ENCODE data around the gene LARGE1.
A peak's percentile ranks its signal among the peaks of the same experiment; 100 is the strongest.
"Not testable (repeated sequence)": the region's sequence is repeated elsewhere in the genome, so short reads cannot be mapped to it uniquely, and the experiment has no call there.

The LARGE1 gene

DNA sequence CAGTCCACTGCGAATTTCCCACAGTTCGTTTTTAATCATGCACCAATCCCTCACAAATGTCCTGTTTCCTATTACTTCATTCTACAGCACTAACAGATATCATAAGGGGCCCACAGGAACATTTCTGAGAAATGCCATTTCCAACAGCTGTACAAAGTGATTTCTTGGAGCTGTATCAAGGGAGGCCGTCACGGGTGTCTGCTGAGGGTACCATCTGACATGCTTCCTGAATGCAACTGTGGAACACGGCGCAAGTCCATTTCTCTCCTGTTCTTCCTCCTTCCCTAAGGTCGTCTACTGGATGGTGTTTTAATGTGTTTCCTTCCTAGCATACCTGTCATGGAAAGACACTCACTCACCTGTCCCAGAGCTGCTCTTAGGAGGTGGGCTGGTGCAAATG is 320.7 kb downstream of the LARGE1 start:
- DNase-seq (ENCODE audit: low spot score) = no peak

- DNase-seq (ENCODE audit: low spot score) = no peak
Observed at GRCh38 chr22:33598821-33599220, 321.5 kb downstream of the LARGE1 start.

- DNase-seq (ENCODE audit: low spot score) = no peak
Observed at GRCh38 chr22:33597274-33597985, 322.8 kb downstream of the LARGE1 start.

- DNase-seq (ENCODE audit: low spot score) = no peak
Observed at GRCh38 chr22:33593818-33594217, 326.5 kb downstream of the LARGE1 start.

GRCh38 chr22:33591946-33592345 is 328.3 kb downstream of the LARGE1 start:
- no peak for DNase-seq (ENCODE audit: low spot score)

- no peak for DNase-seq (ENCODE audit: low spot score)
Observed at GRCh38 chr22:33589297-33589696, 331.0 kb downstream of the LARGE1 start.

- peak; percentile 22 for DNase-seq (ENCODE audit: low spot score)
Observed at GRCh38 chr22:33588860-33589259, 331.4 kb downstream of the LARGE1 start.

GRCh38 chr22:33584152-33584551 is 336.1 kb downstream of the LARGE1 start:
- DNase-seq (ENCODE audit: low spot score) = no peak

- no peak for DNase-seq (ENCODE audit: low spot score)
Observed at GRCh38 chr22:33582822-33583400, 337.4 kb downstream of the LARGE1 start.

DNA sequence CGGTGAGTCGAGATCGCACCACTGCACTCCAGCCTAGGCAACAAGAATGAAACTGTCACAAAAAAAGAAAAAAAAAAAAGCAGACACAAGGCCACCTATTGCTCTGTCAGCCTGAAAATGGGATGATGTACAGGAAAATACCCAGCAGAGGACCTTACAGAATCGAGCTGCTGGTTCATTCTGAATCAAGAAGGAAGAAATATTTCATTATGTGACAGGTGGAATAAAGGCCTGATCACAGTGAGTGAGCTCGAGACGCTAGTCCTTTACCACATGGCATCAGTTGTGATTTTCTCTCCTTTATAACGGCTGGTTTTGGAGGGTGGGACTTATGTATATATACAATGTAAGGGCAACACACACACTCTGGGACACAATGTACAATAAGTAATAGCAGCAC is 340.0 kb downstream of the LARGE1 start:
- DNase-seq (ENCODE audit: low spot score) = no peak

DNA sequence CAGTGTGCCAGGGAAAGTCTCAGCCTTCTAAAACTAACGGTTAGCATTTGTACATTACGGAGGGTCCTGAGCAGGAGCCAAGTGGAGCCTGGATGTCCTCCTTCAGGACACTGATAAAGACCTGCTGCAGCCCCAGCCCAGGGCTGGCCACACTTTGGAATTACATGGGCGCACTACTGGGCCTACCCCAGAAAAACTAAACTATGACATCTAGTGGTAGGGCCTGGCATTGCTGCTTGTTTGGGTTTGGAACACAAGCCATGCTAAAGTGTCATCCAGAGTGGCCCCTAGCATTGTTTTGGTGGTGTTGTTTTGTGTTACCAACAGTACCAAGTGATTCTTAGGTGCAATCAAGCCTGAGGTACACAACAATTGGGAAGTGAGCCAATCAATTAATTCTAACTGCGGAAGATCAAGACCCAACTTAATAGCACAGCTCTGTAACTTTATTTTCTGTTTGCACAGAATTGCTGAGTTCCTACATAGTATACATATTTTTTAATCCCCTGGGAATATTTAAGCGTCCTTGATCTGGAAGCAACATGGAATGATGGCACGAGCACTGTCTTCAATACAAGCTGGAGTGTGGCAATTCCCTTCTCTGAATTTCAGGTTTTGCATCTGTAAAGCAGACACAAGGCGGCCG is 340.7 kb downstream of the LARGE1 start:
- peak; percentile 73 for DNase-seq (ENCODE audit: low spot score)

GRCh38 chr22:33578752-33579151 is 341.5 kb downstream of the LARGE1 start:
- DNase-seq (ENCODE audit: low spot score) = no peak

- peak; percentile 17 for DNase-seq (ENCODE audit: low spot score)
Observed at GRCh38 chr22:33577862-33578411, 342.3 kb downstream of the LARGE1 start.

GRCh38 chr22:33576205-33576604 is 344.1 kb downstream of the LARGE1 start:
- DNase-seq (ENCODE audit: low spot score) = no peak

DNA sequence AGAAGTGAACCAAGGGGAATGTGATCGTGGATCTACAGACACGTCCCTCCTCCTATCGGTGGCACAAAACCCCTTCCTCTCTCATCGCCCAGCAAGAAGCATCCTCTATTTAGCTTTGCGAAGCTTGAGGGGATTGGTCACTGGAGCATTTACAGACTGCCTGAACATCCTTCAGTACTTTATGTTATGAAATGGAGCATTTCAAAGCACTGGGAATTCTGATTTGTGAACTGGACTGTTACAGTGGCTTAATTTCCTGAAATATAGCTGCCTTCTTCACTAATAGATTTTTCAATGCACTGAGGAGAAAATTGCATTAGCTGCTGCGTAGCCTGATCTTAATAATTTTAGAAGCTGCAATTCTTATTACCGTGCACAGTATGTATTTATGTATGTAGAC is 344.5 kb downstream of the LARGE1 start:
- no peak for DNase-seq (ENCODE audit: low spot score)

DNA sequence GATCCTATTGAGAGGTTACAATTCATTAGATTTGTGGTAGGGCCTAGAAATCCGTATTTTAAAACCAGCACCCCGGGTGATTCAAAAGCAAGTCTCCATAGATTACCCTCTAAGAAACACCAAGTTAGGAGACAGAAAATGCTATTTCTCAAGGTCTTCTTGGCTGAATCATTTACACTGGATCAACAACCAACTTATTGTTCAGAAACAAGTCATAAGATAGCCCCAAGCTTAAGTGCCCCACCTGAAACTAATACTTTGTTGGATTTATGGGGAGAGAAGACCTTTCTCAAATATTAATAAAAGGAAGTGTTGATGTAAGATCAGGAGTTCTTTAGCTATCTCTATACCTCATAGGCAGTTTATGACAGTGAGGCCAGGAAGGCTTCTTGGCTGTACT is 345.2 kb downstream of the LARGE1 start:
- no peak for DNase-seq (ENCODE audit: low spot score)

DNA sequence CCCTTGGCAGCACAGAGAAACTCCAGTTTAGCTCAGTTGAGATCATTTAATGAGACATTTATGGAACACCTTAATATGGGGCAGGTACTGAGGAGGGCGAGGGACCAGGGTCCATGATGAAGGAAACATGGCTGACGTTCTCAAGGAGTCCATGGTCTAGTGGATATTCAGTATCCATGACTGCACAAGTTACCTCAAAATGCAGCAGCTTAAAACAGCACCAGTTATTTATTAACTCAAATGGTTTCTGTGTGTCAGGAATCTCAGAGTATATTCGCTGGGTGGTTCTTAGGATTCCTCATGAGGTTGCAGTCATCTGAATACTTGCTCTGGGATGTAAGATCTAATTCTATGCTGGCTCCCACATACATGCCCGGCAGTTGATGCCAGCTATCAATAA is 346.8 kb downstream of the LARGE1 start:
- no peak for DNase-seq (ENCODE audit: low spot score)

- DNase-seq (ENCODE audit: low spot score) = no peak
Observed at GRCh38 chr22:33572086-33572485, 348.2 kb downstream of the LARGE1 start.

DNA sequence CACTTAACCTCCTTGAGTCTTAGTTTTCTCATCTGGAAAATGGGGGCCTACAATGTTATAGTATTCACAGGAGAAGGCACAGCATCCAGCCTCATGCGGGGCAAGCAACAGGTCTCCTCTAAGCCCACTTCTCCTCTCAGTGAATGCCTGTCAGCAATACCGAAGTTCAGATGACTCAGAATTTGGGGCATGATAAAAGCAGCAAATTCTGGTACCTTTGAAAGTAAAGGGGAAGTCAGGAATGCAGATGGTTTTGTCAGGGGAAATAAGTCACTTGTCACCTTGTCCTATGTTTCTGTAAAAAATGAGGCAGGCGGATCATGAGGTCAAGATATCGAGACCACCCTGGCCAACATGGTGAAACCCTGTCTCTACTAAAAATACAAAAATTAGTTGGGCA is 350.2 kb downstream of the LARGE1 start:
- no peak for DNase-seq (ENCODE audit: low spot score)

DNA sequence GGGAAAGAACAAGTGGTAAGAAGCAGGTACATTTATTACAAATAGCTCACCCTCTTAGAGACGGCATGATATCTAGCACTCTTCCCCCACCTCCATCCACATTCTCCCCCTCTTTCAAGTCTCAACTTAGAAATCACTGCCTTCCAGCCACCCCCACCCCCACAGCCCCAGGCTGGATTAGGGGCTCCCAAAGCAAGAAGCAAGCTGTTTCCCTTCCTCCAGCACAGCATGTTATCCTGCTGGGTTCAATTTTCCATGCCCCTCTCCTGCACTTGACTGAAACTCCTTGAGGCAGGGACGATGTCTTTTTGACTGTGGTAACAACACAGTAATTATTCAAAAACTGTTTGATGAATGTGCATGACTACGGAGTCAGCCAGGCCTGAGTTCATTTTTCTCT is 350.7 kb downstream of the LARGE1 start:
- DNase-seq (ENCODE audit: low spot score) = no peak

DNA sequence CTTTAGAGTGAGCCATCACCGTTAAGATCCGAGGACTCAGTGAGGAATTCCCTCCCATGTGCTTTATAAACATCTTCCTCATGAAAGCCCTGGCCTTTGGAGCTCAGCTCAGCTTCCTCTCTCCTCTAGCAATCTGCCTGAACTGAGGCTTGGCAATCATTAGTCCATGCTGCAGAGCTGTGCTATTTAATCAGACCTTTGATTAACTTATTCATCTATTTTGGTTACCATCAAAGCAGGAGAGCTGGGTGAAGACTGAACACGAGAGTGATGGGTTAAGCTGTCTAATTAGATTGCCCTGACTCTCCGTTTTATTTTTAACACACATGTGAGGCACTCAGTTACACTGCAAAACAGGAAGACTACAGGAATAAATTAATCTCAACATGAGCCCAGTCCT is 351.3 kb downstream of the LARGE1 start:
- DNase-seq (ENCODE audit: low spot score) = no peak

- not testable (repeated sequence) for DNase-seq (ENCODE audit: low spot score)
Observed at GRCh38 chr22:33566495-33566894, 353.8 kb downstream of the LARGE1 start.

GRCh38 chr22:33565580-33565995 is 354.7 kb downstream of the LARGE1 start:
- DNase-seq (ENCODE audit: low spot score) = no peak
